ENCODE data around the gene COG1.

The COG1 gene

DNA sequence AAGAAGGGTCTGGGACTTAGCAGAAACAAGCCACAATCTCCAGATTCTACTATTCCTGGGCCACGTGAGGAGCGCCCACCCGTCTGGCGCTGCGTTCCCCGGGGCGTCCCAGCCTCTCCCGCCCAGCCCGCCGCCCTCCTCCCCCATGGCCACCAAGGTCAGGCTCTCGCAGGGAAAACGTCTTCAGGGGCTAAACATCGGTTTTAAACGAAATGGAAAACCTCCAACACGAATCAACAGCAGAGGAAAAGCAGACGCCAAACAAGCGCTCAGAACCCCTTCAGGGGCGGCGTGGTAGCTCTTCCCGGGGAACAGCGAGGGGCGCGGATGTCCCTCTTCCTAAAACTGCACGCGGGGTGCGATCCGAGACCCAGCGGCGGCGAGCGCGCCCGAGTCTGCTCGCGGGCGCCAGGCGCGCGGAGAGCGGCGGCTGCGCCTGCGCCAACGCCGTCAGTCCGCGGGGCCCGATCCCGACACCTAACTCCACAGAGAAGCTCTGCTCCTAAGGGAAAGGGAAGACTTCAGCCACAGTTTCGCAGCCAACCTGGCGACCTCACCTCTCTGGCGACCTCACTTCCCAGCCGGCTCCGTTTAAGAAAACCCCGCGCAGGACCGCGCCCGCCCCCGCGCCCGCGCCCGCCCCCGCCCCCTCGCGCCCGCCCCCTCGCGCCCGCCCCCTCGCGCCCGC lies 505 bp upstream of the COG1 start:
- peak overlapping the region; percentile 71 for H2BK5ac ChIP-seq (ENCODE audit: low read length)
- no peaks in the 10 kb centered on the region for H3K36me3 ChIP-seq (ENCODE audit: control insufficient read depth, insufficient read depth, low read length)
- H3K27me3 ChIP-seq (ENCODE audit: insufficient read depth, low read length, poor library complexity): no peaks in the 10 kb centered on the region
- H3K4me2 ChIP-seq (ENCODE audit: low read length): peak overlapping the region; percentile 66
- H3K79me2 ChIP-seq (ENCODE audit: control insufficient read depth, insufficient read depth, low read length): no peaks in the 10 kb centered on the region
- H2BK15ac ChIP-seq (replicated peaks; ENCODE audit: low read depth): no peak overlapping the region
- no peak overlapping the region for H2AK5ac ChIP-seq (ENCODE audit: low read length)
- H2BK120ac ChIP-seq (ENCODE audit: low read depth, low read length): peak overlapping the region; percentile 74
- peak overlapping the region; percentile 90 for H3K4ac ChIP-seq (ENCODE audit: low read depth, low read length)
- DNase-seq: peak; percentile 92
- peak overlapping the region; percentile 92 for H3K56ac ChIP-seq (ENCODE audit: low read length)
- H3K23ac ChIP-seq (ENCODE audit: low read length): no peak overlapping the region
- peak overlapping the region; percentile 91 for H3K4me3 ChIP-seq (ENCODE audit: low read length)
- peak overlapping the region; percentile 3 for H4K8ac ChIP-seq (ENCODE audit: low read depth, low read length)
- no CpG with 5 or more reads among the region's 74 CpGs for WGBS (ENCODE audit: extremely low coverage, insufficient coverage, low lambda C conversion rate)
- H3K4me1 ChIP-seq (ENCODE audit: control insufficient read depth, low read depth, low read length): peaks cover 2% of the 10 kb centered on the region
- peak overlapping the region; percentile 98 for H3K27ac ChIP-seq (ENCODE audit: low read depth, low read length)
- peaks cover 6% of the 10 kb centered on the region for H3K79me1 ChIP-seq (ENCODE audit: low read length)
- peak overlapping the region; percentile 99 for H3K9ac ChIP-seq (ENCODE audit: low read length)
- H3K18ac ChIP-seq (ENCODE audit: low read length): peak overlapping the region; percentile 98
- H4K5ac ChIP-seq (ENCODE audit: low read length): no peak overlapping the region

DNA sequence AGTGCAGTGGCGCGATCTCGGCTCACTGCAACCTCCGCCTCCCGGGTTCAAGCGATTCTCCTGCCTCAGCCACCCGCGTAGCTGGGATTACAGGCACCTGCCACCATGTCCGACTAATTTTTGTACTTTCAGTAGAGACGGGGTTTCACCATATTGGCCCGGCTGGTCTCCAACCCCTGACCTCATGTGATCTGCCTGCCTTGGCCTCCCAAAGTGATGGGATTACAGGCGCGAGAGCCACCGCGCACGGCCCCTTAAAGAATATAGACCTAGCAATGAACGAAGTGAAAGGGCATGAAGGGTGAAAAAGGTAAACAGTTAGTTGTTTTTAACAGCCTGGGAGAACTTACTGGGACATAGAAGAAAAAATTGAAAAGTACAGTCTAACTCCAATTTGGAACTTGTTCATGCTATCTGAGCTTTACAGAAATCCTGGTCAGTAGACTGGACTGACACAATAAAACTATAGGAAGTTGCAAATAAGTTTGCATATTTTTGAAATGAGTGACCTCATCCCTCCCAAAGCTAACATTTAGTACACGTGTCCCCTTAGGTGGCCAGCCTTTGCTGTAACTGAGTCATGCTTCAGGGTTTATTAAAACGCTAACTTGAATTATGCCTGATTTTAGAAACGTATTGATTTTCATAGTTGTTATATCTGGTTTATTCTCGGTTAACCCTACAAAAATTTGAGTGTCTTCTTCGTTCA lies 1.8 kb downstream of the COG1 start:
- DNase-seq: no peak
- Histone ChIP-seq H3K56ac (ENCODE audit: low read length) (no peak overlapping the region), H3K23ac (ENCODE audit: low read length) (no peak overlapping the region), H3K36me3 (ENCODE audit: control insufficient read depth, insufficient read depth, low read length) (peaks cover 3% of the 10 kb centered on the region), H3K27me3 (ENCODE audit: insufficient read depth, low read length, poor library complexity) (no peaks in the 10 kb centered on the region), H3K4me3 (ENCODE audit: low read length) (no peak overlapping the region), H3K27ac (ENCODE audit: low read depth, low read length) (no peak overlapping the region), H3K79me2 (ENCODE audit: control insufficient read depth, insufficient read depth, low read length) (no peaks in the 10 kb centered on the region), H4K8ac (ENCODE audit: low read depth, low read length) (no peak overlapping the region), H3K18ac (ENCODE audit: low read length) (no peak overlapping the region), H3K4ac (ENCODE audit: low read depth, low read length) (no peak overlapping the region), H4K5ac (ENCODE audit: low read length) (no peak overlapping the region), H2AK5ac (ENCODE audit: low read length) (no peak overlapping the region), H2BK120ac (ENCODE audit: low read depth, low read length) (no peak overlapping the region), H3K4me2 (ENCODE audit: low read length) (no peak overlapping the region), H2BK15ac (replicated peaks; ENCODE audit: low read depth) (no peak overlapping the region), H3K4me1 (ENCODE audit: control insufficient read depth, low read depth, low read length) (peaks cover 2% of the 10 kb centered on the region), H3K9ac (ENCODE audit: low read length) (no peak overlapping the region), H2BK5ac (ENCODE audit: low read length) (no peak overlapping the region), H3K79me1 (ENCODE audit: low read length) (peaks cover 6% of the 10 kb centered on the region)
- WGBS (ENCODE audit: extremely low coverage, insufficient coverage, low lambda C conversion rate): no CpG with 5 or more reads among the region's 22 CpGs

DNA sequence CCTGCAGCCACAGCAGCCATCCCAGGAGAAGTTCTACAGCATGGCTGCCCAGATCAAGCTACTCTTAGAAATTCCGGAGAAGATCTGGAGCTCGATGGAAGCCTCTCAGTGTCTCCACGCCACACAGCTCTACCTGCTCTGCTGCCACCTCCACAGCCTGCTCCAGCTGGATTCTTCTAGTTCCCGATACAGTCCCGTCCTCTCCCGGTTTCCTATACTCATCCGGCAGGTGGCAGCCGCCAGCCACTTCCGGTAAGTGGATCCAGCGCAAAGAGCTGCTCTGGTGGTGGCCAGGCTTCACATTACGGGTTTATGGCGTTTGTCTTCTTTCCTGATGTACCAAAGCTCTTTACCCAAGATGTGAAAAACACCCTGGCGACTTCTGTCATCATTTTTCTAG lies 3.6 kb downstream of the COG1 start:
- peak; percentile 71 for DNase-seq
- Histone ChIP-seq H3K4me3 (ENCODE audit: low read length) (no peak overlapping the region), H3K9ac (ENCODE audit: low read length) (no peak overlapping the region), H3K18ac (ENCODE audit: low read length) (no peak overlapping the region), H3K4me2 (ENCODE audit: low read length) (no peak overlapping the region), H2AK5ac (ENCODE audit: low read length) (no peak overlapping the region), H2BK15ac (replicated peaks; ENCODE audit: low read depth) (no peak overlapping the region), H4K5ac (ENCODE audit: low read length) (no peak overlapping the region), H3K79me2 (ENCODE audit: control insufficient read depth, insufficient read depth, low read length) (no peaks in the 10 kb centered on the region), H3K4ac (ENCODE audit: low read depth, low read length) (no peak overlapping the region), H3K27ac (ENCODE audit: low read depth, low read length) (no peak overlapping the region), H3K56ac (ENCODE audit: low read length) (no peak overlapping the region), H2BK5ac (ENCODE audit: low read length) (no peak overlapping the region), H3K4me1 (ENCODE audit: control insufficient read depth, low read depth, low read length) (peaks cover 2% of the 10 kb centered on the region), H3K23ac (ENCODE audit: low read length) (no peak overlapping the region), H3K27me3 (ENCODE audit: insufficient read depth, low read length, poor library complexity) (no peaks in the 10 kb centered on the region), H3K79me1 (ENCODE audit: low read length) (peaks cover 2% of the 10 kb centered on the region), H4K8ac (ENCODE audit: low read depth, low read length) (no peak overlapping the region), H2BK120ac (ENCODE audit: low read depth, low read length) (no peak overlapping the region), H3K36me3 (ENCODE audit: control insufficient read depth, insufficient read depth, low read length) (peaks cover 11% of the 10 kb centered on the region)
- no CpG with 5 or more reads among the region's 13 CpGs for WGBS (ENCODE audit: extremely low coverage, insufficient coverage, low lambda C conversion rate)

DNA sequence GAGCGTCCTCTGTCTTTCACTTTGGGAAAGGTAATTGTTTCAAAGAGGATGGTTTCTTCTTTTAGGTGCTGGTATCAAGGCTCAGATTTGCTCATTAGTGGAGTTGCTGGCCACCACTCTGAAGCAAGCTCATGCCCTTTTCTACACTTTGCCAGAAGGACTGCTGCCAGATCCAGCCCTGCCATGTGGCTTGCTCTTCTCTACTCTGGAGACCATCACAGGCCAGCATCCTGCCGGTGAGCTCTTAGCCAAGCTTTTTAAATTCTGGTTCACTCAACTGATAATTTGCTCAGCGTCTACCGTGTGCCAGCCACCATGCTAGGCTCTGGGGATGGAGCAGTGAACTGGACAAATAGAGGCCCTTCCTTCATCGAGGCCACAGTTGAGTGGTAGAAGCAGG lies 4.3 kb downstream of the COG1 start:
- Histone ChIP-seq H3K79me2 (ENCODE audit: control insufficient read depth, insufficient read depth, low read length) (no peaks in the 10 kb centered on the region), H2AK5ac (ENCODE audit: low read length) (no peak overlapping the region), H2BK5ac (ENCODE audit: low read length) (no peak overlapping the region), H3K23ac (ENCODE audit: low read length) (no peak overlapping the region), H3K79me1 (ENCODE audit: low read length) (peaks cover 2% of the 10 kb centered on the region), H3K4ac (ENCODE audit: low read depth, low read length) (no peak overlapping the region), H3K27ac (ENCODE audit: low read depth, low read length) (no peak overlapping the region), H2BK15ac (replicated peaks; ENCODE audit: low read depth) (no peak overlapping the region), H4K5ac (ENCODE audit: low read length) (no peak overlapping the region), H3K27me3 (ENCODE audit: insufficient read depth, low read length, poor library complexity) (no peaks in the 10 kb centered on the region), H3K4me2 (ENCODE audit: low read length) (no peak overlapping the region), H3K4me3 (ENCODE audit: low read length) (no peak overlapping the region), H3K36me3 (ENCODE audit: control insufficient read depth, insufficient read depth, low read length) (peaks cover 14% of the 10 kb centered on the region), H3K56ac (ENCODE audit: low read length) (no peak overlapping the region), H3K18ac (ENCODE audit: low read length) (no peak overlapping the region), H3K9ac (ENCODE audit: low read length) (no peak overlapping the region), H2BK120ac (ENCODE audit: low read depth, low read length) (no peak overlapping the region), H4K8ac (ENCODE audit: low read depth, low read length) (no peak overlapping the region), H3K4me1 (ENCODE audit: control insufficient read depth, low read depth, low read length) (peaks cover 2% of the 10 kb centered on the region)
- no CpG with 5 or more reads among the region's 5 CpGs for WGBS (ENCODE audit: extremely low coverage, insufficient coverage, low lambda C conversion rate)
- DNase-seq: no peak

DNA sequence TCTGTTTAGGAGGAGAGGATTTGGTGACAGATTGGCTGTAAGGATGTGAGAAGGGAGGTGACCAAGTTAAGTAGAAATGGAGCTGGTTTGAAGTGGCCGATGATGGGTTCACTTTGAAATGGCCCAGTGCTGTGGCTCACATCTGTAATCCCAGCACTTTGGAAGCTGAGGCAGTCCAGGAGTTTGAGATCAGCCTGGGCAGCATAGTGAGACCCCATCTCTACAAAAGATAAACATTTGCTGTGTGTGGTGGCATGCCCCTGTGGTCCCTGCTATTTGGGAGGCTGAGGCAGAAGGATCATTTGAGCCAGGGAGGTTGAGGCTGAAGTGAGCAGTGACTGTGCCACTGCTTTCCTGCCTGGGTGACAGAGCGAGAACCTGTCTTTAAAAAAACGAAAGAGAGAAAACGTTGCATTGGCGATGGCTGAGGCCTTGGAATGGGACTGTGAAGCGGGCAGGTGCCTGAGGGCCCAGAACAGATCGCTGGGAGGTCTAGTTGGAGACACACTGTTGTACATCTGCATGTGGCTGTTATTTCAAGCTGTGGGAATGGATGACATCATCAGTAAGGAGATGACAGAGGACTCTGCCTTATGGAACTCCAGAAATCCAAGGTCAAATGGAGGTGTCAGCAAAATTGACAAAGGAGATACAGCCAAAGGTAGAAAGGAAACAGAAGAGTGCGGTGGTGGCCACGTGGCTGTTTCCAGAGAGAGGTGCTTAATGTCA lies 5.5 kb downstream of the COG1 start:
- no peak overlapping the region for H3K4me3 ChIP-seq (ENCODE audit: low read length)
- H2AK5ac ChIP-seq (ENCODE audit: low read length): no peak overlapping the region
- H3K4ac ChIP-seq (ENCODE audit: low read depth, low read length): no peak overlapping the region
- peaks cover 2% of the 10 kb centered on the region for H3K4me1 ChIP-seq (ENCODE audit: control insufficient read depth, low read depth, low read length)
- peaks cover 18% of the 10 kb centered on the region for H3K36me3 ChIP-seq (ENCODE audit: control insufficient read depth, insufficient read depth, low read length)
- H3K27me3 ChIP-seq (ENCODE audit: insufficient read depth, low read length, poor library complexity): no peaks in the 10 kb centered on the region
- peaks cover 2% of the 10 kb centered on the region for H3K79me1 ChIP-seq (ENCODE audit: low read length)
- H3K9ac ChIP-seq (ENCODE audit: low read length): no peak overlapping the region
- no peak overlapping the region for H4K8ac ChIP-seq (ENCODE audit: low read depth, low read length)
- DNase-seq: no peak
- no peak overlapping the region for H3K4me2 ChIP-seq (ENCODE audit: low read length)
- no peak overlapping the region for H3K56ac ChIP-seq (ENCODE audit: low read length)
- H3K23ac ChIP-seq (ENCODE audit: low read length): no peak overlapping the region
- no CpG with 5 or more reads among the region's 9 CpGs for WGBS (ENCODE audit: extremely low coverage, insufficient coverage, low lambda C conversion rate)
- H2BK5ac ChIP-seq (ENCODE audit: low read length): no peak overlapping the region
- H4K5ac ChIP-seq (ENCODE audit: low read length): no peak overlapping the region
- no peak overlapping the region for H2BK15ac ChIP-seq (replicated peaks; ENCODE audit: low read depth)
- H3K79me2 ChIP-seq (ENCODE audit: control insufficient read depth, insufficient read depth, low read length): no peaks in the 10 kb centered on the region
- H3K18ac ChIP-seq (ENCODE audit: low read length): no peak overlapping the region
- H2BK120ac ChIP-seq (ENCODE audit: low read depth, low read length): no peak overlapping the region
- H3K27ac ChIP-seq (ENCODE audit: low read depth, low read length): no peak overlapping the region
